RPMI8226 (cell line): Measurements from ENCODE around the gene TRIM60.
A peak's percentile ranks its signal among the peaks of the same experiment; 100 is the strongest.
"Not testable (repeated sequence)": the region's sequence is repeated elsewhere in the genome, so short reads cannot be mapped to it uniquely, and the experiment has no call there.

Source experiments
- DNase-seq: peaks from one replicate; pipeline ENCODE4 v3.0.0-alpha.2; 2015

Gene TRIM60

DNA sequence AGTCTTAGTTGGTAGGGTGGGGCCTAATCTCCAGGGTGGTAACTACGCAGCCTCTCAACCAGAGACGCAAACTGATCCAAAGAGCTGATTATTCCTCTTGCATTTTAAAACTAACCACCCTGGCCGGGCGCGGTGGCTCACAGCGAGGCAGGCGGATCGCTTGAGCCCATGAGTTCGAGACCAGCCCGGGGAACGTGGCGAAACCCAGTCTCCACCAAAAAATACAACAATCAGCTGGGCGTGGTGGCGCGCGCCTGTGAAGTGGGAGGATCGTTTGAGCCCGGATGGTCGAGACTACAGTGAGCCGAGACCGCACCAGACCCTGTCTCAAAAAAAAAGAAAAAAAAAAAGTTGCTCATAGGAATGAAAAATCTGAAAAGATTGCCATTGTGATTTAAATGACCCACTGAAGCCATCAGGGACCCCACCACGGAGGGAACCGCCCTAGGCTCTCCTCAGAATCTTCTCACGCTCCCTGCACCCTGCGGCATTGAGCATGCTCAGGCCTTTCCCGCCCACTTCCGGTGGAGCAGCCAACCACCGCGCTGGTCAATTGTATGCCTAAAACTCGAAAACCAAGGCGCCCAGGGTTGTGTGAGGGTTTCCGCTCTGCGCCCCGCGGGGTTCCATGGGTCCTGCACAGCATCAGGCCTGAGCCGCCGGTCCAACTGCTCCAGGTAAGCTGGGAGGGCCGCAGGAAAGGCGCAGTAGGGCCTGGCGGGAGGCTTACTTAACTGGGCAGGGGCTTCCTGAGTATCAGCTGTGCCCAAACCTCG is at the start of gene TRIM60:
TSS of gene TRIM60 (plus strand) at position 564 of the 776 bp plus-strand sequence. CDS start 8,074 bp downstream, outside the sequence.
- DNase-seq, result no peak

- DNase-seq, result no peak
Measured at GRCh38 chr4:164989471-164989870, 42.3 kb upstream of the TRIM60 start.

DNA sequence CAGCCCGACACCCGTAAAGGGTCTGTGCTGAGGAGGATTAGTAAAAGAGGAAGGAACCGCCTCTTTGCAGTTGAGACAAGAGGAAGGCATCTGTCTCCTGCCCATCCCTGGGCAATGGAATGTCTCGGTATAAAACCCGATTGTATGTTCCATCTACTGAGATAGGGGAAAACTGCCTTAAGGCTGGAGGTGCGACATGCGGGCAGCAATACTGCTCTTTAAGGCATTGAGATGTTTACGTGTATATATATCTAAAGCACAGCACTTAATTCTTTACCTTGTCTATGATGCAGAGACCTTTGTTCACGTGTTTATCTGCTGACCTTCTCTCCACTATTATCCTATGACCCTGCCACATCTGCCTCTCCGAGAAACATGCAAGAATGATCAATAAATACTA is 41.0 kb upstream of the TRIM60 start:
- not testable (repeated sequence) for DNase-seq

DNA sequence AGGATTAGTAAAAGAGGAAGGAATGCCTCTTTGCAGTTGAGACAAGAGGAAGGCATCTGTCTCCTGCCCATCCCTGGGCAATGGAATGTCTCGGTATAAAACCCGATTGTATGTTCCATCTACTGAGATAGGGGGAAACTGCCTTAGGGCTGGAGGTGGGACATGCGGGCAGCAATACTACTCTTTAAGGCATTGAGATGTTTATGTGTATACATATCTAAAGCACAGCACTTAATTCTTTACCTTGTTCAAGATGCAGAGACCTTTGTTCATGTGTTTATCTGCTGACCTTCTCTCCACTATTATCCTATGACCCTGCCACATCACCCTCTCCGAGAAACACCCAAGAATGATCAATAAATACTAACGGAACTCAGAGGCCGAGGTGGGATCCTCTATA is 35.7 kb upstream of the TRIM60 start:
- DNase-seq, result not testable (repeated sequence)

GRCh38 chr4:164997324-164997723 is 34.5 kb upstream of the TRIM60 start:
- DNase-seq, result no peak

GRCh38 chr4:164997941-164998340 is 33.9 kb upstream of the TRIM60 start:
- no peak for DNase-seq

DNA sequence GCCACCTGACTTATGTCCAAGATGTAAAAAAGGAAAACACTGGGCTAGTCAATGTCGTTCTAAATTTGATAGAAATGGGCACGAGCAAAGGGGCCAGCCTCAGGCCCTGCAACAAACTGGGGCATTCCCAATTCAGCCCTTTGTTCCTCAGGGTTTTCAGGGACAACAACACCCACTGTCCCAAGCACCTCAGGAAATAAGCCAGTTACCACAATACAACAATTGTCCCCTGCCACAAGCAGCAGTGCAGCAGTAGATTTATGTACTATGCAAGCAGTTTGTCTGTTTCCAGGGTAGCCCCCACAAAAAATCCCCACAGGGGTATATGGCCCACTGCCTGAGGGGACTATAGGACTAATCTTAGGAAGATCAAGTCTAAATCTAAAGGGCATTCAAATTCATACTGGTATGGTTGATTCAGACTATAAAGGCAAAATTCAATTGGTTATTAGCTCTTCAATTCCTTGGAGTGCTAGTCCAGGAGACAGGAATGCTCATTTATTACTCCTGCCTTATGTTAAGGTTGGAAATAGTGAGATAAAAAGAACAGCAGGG is 33.2 kb upstream of the TRIM60 start:
- DNase-seq, result not testable (repeated sequence)

GRCh38 chr4:165001957-165002356 is 29.8 kb upstream of the TRIM60 start:
- DNase-seq, result not testable (repeated sequence)

- no peak for DNase-seq
Measured at GRCh38 chr4:165005352-165005925, 26.4 kb upstream of the TRIM60 start.

GRCh38 chr4:165006456-165006855 is 25.3 kb upstream of the TRIM60 start:
- no peak for DNase-seq

GRCh38 chr4:165006886-165007285 is 24.9 kb upstream of the TRIM60 start:
- no peak for DNase-seq

GRCh38 chr4:165009493-165010227 is 22.1 kb upstream of the TRIM60 start:
- DNase-seq, result no peak

GRCh38 chr4:165010487-165010886 is 21.3 kb upstream of the TRIM60 start:
- no peak for DNase-seq

GRCh38 chr4:165010991-165011390 is 20.8 kb upstream of the TRIM60 start:
- peak; percentile 85 for DNase-seq

- DNase-seq, result no peak
Measured at GRCh38 chr4:165011403-165011802, 20.4 kb upstream of the TRIM60 start.

GRCh38 chr4:165013691-165014090 is 18.1 kb upstream of the TRIM60 start:
- DNase-seq, result no peak

- no peak for DNase-seq
Measured at GRCh38 chr4:165016971-165017370, 14.8 kb upstream of the TRIM60 start.

- DNase-seq, result not testable (repeated sequence)
Measured at GRCh38 chr4:165019995-165020394, 11.8 kb upstream of the TRIM60 start.

- not testable (repeated sequence) for DNase-seq
Measured at GRCh38 chr4:165025782-165026181, 6.0 kb upstream of the TRIM60 start.

DNA sequence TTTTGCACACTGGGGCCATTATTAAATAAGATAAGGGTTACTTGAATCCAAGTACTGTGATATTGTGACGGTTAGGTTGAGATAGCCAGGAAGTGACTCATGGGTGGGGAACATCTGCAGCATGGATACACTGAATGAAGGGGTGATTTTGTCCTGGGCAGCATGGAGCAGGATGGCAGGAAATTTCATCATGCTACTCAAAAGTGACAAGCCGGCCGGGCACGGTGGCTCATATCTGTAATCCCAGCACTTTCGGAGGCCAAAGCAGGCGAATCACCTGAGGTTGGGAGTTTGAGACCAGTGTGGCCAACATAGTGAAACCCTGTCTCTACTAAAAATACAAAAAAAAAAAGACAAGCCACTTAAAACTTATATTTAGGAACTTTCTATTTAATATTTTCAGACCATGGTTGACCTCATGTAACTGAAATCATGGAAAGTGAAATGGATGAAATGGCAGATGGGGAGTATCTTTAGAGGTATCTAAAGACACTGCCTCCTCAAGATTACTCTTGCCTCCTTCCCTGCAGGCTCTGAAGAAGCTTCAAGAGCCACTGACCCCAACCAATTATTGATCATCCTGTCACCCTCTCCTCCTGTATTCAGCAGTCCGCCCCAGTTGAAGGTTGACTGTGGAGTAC is 3.9 kb upstream of the TRIM60 start:
- DNase-seq, result no peak

DNA sequence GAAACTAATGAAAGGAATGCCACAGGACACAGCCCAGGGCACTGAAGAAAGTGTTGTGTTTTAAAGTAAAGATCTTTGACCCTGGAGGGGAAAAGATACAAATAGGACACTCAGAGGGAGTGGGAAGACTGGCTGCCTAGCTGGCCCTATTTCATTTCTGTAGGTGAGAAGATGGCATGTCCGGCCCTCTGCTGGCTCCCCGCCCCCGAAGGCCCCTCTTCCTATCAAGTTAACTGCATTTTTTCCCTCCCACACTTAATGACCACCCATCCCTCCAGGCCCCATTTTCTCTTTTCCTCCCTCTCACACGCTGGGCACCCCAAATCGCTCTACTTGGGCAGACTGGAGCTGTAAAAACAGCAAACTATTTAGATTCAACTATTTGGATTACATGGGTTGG is 16.4 kb downstream of the TRIM60 start:
- DNase-seq, result no peak

- no peak for DNase-seq
Measured at GRCh38 chr4:165052627-165053026, 20.8 kb downstream of the TRIM60 start.

- peak; percentile 4 for DNase-seq
Measured at GRCh38 chr4:165053645-165054044, 21.8 kb downstream of the TRIM60 start, which contains the start of gene TRIM75. Gene TRIM75 (plus strand): TSS chr4:165053866. CDS start chr4:165059148, 5,282 bp downstream.
